Measurements from ENCODE around the gene CHRNB2.
A peak's percentile ranks its signal among the peaks of the same experiment; 100 is the strongest.

CHRNB2 gene

DNA sequence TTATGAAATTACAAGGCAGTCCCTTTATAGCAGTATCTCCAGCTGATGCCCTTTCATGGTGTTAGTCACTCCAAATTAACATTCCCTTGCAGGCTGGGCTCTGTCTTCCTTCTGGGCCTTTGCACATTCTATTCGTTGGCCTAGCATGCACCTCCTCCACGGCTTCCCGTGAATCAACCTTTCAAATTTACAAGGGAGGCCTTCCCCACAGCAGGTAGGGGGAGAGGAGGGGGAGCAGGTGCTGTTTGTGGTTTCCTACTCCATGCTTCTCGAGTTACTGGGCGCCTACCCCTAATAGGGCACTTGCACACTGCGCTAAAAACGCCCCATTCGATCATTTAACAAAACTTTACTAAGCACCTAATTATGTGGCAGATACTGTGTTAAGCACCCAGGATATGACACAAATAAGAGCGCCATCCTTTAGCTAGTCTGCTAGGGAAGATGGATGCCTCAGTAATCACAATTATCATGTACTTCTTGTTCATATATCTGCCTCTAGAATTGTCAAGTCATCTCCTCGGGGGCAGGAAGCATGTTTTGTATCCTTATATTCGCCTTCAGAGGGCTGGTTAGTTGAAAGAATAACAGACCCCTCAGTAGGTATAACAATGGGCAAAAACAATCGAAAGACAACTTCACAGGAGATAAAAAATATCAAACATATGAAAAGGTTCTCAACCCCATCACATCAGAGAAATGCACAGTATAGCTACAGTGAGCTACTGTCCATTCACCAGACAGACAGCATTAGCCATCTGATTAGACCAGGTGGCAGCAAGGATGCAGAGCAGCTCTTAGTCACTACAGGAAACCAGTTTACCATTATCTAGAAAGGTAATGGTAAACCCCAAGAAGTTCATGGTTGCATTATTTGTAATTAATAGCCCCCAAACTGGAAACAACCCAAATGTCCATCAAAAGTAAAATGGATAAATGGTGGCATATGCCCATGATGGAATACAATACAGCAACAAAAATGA lies 42.1 kb downstream of the CHRNB2 start:
- H3K4me3 ChIP-seq (ENCODE audit: low read length) = no peak overlapping the region
- peak; percentile 32 for DNase-seq (ENCODE audit: low read depth)
- no peak for TF ChIP-seq CTCF (conservative IDR thresholded peaks at IDR 0.05; ENCODE audit: low read length)

DNA sequence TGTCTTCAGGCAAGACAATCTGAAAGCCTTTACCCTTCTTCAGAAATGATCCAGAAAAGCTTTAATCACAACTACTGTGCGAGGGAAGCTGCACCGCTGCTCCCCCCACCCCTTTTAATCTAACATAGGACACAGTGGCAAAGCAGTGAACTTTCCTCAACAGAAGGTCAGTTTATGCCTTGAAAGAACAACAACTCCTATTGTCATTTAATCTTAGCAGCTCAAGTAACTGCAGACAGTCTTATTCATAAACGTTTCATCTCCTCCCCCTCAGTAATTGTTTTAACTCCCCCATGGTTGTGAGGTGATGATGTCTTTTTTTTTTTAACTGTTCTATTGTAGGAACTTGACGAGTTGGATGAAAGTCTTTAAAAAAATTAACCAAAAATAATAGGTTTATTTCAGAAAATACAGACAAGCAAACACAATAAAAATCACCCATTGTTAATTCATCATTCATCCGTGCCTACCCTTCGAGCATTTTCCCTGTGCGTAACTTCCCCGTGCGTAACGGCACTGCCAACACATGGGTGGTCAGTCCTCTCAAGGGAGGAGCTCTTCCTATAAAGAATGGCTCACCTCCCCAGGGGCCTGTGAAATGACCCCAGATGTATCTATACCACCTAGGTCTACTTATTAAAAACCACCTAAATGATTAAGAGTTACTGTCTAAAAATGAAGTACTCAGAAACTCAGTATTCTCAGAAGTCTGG lies 43.7 kb downstream of the CHRNB2 start:
- no peak overlapping the region for H3K4me3 ChIP-seq (ENCODE audit: low read length)
- TF ChIP-seq CTCF (conservative IDR thresholded peaks at IDR 0.05; ENCODE audit: low read length) = no peak
- DNase-seq (ENCODE audit: low read depth) = no peak

- no peak for DNase-seq (ENCODE audit: low read depth)
- TF ChIP-seq CTCF (conservative IDR thresholded peaks at IDR 0.05; ENCODE audit: low read length) = no peak
- no peak overlapping the region for H3K4me3 ChIP-seq (ENCODE audit: low read length)
These were observed 46.7 kb downstream of the CHRNB2 start for GRCh38 chr1:154614247-154614646.

- no peak overlapping the region for H3K4me3 ChIP-seq (ENCODE audit: low read length)
- no peak for DNase-seq (ENCODE audit: low read depth)
- 0 out of 2 replicates have a peak, but pooled peaks have one; percentile 10 for TF ChIP-seq CTCF (conservative IDR thresholded peaks at IDR 0.05; ENCODE audit: low read length)
These were observed 47.3 kb downstream of the CHRNB2 start for GRCh38 chr1:154614901-154615300.

GRCh38 chr1:154615411-154615810 lies 47.8 kb downstream of the CHRNB2 start:
- no peak for DNase-seq (ENCODE audit: low read depth)
- no peak for TF ChIP-seq CTCF (conservative IDR thresholded peaks at IDR 0.05; ENCODE audit: low read length)

GRCh38 chr1:154616659-154617345 lies 49.2 kb downstream of the CHRNB2 start:
- no peak for TF ChIP-seq CTCF (conservative IDR thresholded peaks at IDR 0.05; ENCODE audit: low read length)
- H3K4me3 ChIP-seq (ENCODE audit: low read length) = no peak overlapping the region
- no peak for DNase-seq (ENCODE audit: low read depth)

More at GRCh38 chr1:154615411-154615810, 47.8 kb downstream of the CHRNB2 start:
- no peak overlapping the region for H3K4me3 ChIP-seq (ENCODE audit: low read length)
